OCI-LY7 (cell line): ENCODE measurements around the gene JAM2. TPM values are rescaled to one million over a fixed set of nuclear protein-coding genes. Genes with fewer than 3 reads are reported as not detected.

Experiments
- BruUV-seq: library from RNA; stranded (reverse); fragments of 400-500 nt; replicated peaks from 2 replicates; lab custom pipeline; 2021; lab: Mats Ljungman, UMichigan
- CTCF ChIA-PET: fragments of 300-600 bp; sonication (Branson Sonifier 250); formaldehyde crosslinking; loops from one replicate; lab custom pipeline; 2022; ENCODE audit warnings: antibody characterized with exemption; ENCODE audit not compliant: unreplicated experiment; lab: Charles Lee
- POLR2A ChIA-PET: fragments of 300-600 bp; sonication (Branson Sonifier 250); formaldehyde crosslinking; loops from one replicate; lab custom pipeline; 2022; ENCODE audit warnings: antibody characterized with exemption; lab: Charles Lee
- DNase-seq: peaks from one replicate; pipeline ENCODE4 v3.0.0-alpha.2; 2015; ENCODE audit warnings: low spot score
- H2AFZ ChIP-seq: fragments of 200-600 bp; sonication (generic), shearing (Covaris generic); 2 replicates; pipeline ENCODE4 v1.6.1; 2014; ENCODE audit warnings: mild to moderate bottlenecking, antibody characterized with exemption, low read length, moderate library complexity
- H3K27ac ChIP-seq: fragments of 200-600 bp; sonication (generic); 2 replicates; pipeline ENCODE4 v1.5.1; 2014; ENCODE audit warnings: mixed run types, low read depth, mild to moderate bottlenecking, moderate library complexity, low read length, inconsistent platforms; ENCODE audit not compliant: poor library complexity, severe bottlenecking
- H3K36me3 ChIP-seq: fragments of 200-600 bp; sonication (generic); 2 replicates; pipeline ENCODE4 v1.6.1; 2014; ENCODE audit warnings: mild to moderate bottlenecking, antibody characterized with exemption, low read length, moderate library complexity, mixed read lengths; ENCODE audit not compliant: insufficient read depth
- H3K4me1 ChIP-seq: fragments of 200-600 bp; sonication (generic); 2 replicates; pipeline ENCODE4 v1.5.1; 2014; ENCODE audit warnings: mild to moderate bottlenecking, low read length; ENCODE audit not compliant: insufficient read depth, poor library complexity, severe bottlenecking
- H3K4me2 ChIP-seq: fragments of 200-600 bp; sonication (generic); 2 replicates; pipeline ENCODE4 v1.6.1; 2014; ENCODE audit warnings: mild to moderate bottlenecking, low read length
- H3K4me3 ChIP-seq: fragments of 200-600 bp; sonication (generic); 2 replicates; pipeline ENCODE4 v1.5.1; 2014; ENCODE audit warnings: mild to moderate bottlenecking, low read depth, low read length; ENCODE audit not compliant: poor library complexity, severe bottlenecking
- H3K79me2 ChIP-seq: fragments of 200-600 bp; sonication (generic); 2 replicates; pipeline ENCODE4 v1.6.1; 2016; ENCODE audit warnings: low read depth, mild to moderate bottlenecking, low read length, moderate library complexity, mixed read lengths; ENCODE audit not compliant: insufficient read depth
- H3K9me2 ChIP-seq: fragments of 200-600 bp; sonication (generic); 2 replicates; pipeline ENCODE4 v1.6.1; 2016; ENCODE audit warnings: mild to moderate bottlenecking, low read length, mixed read lengths; ENCODE audit not compliant: insufficient read depth
- H3K9me3 ChIP-seq: fragments of 200-600 bp; sonication (generic); 2 replicates; pipeline ENCODE4 v1.6.1; 2014; ENCODE audit warnings: mild to moderate bottlenecking, mixed run types, low read length, mixed read lengths
- H4K20me1 ChIP-seq: fragments of 200-600 bp; sonication (generic); 2 replicates; pipeline ENCODE4 v1.6.1; 2014; ENCODE audit warnings: mild to moderate bottlenecking, antibody characterized with exemption, low read length, moderate library complexity, mixed read lengths; ENCODE audit not compliant: insufficient read depth
- EZH2phosphoT487 ChIP-seq: fragments of 200-600 bp; sonication (generic); IDR thresholded peaks from 2 replicates; pipeline ENCODE4 v1.6.1; 2018; ENCODE audit warnings: low read depth, borderline replicate concordance, mild to moderate bottlenecking, mixed run types, antibody characterized with exemption, low read length, moderate library complexity, mixed read lengths
- intact Hi-C: fragments of 100-400 bp; cut with micrococcal nuclease; formaldehyde crosslinking; loops from one replicate; pipeline ENCODE4 v1.10.0; 2022; ENCODE audit not compliant: unreplicated experiment
- total RNA-seq, 2 experiments: library from RNA; depleted of rRNA in 1 of 2; stranded (reverse); fragments of >200 nt in 1 of 2; shearing (Covaris generic) in 1 of 2; gene quantifications; 2 replicates each; pipeline ENCODE4 v1.2.3, GENCODE V29; 2014 to 2022
- TF ChIP-seq, protein P1 (sequence below): fragments of 200-600 bp; sonication (generic); conservative IDR thresholded peaks from 2 replicates; pipeline ENCODE4 v1.5.1; 2014; ENCODE audit warnings: mild to moderate bottlenecking, antibody characterized with exemption, low read length, moderate library complexity, mixed read lengths

The JAM2 gene
- total RNA-seq, 2 experiments from 2014 or later = 1.2 to 1.4 TPM

DNA sequence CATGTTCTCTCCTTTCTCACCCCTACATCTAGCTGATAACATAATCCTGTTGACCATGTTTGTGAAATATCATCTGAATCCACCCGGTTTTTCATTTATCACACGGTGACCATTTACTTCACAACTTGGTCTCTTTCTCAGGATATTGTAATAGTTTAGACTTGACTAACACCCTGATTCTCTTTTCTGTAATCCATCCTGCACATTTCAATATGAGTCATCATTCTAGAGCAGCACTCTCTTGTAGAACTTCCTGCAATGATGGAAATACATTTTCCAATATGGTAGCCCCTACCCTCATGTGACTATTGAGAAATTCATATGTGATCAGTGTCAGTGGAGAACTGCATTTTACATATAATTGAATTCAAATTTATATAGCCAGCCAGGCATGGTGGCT is 2.3 kb upstream of the JAM2 start:
- intact Hi-C loops = loop anchor here (5.0 kb wide), 1 partner anchor 51 kb away; no protein-coding TSS in a partner anchor

DNA sequence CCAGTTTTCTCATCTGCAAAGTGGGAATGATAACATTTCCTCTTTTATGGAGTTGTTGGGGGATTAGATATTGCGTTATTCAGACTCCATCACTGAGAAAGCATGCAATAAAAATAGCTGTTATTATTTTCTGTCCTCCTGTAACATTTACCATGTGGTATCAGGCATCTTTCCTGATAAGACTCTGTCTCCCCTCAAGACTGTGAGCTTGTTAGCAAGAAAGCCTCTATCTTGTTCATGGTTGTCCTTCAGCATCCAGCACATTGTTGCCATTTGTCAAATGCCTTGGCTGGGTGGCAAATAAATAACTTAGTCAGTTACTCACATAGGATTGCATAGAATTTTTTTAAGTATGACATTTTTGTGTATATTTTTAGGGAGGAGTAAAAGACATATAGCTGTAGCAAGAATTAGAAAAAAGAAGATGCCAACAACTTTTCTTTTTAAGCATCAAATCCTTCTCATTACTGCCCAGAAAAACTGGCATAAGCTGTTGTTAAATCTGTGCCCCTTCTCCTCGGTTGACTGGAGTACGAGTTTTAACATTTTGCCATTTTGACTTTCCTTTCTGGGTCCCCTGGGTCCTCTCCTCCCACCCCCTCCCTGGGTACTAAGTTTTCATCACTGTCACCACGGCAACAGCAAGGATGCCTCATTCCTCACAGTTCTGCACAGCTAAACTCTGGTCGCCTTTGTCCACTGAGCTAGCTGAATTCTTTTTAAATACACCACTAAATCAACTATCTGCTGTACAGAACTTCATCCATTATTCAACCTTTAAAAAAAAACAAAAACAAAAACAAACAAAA is 1.0 kb upstream of the JAM2 start:
- intact Hi-C loops = loop anchor here (2.0 to 5.0 kb wide), 2 partner anchors 49 to 97 kb away; partner anchors contain the start of genes ATP5PF and GABPA
- peak overlapping the region; percentile 87; the same call in 1 of the 2 replicates for H2AFZ ChIP-seq
- no peaks in the 10 kb centered on the region for H3K9me3 ChIP-seq
- no peak overlapping the region for H3K27ac ChIP-seq
- H3K4me2 ChIP-seq = peak overlapping the region; percentile 92
- peak overlapping the region; percentile 70 for H3K4me3 ChIP-seq
- TF ChIP-seq EZH2phosphoT487 = no peak
- TF ChIP-seq, protein P1, sequence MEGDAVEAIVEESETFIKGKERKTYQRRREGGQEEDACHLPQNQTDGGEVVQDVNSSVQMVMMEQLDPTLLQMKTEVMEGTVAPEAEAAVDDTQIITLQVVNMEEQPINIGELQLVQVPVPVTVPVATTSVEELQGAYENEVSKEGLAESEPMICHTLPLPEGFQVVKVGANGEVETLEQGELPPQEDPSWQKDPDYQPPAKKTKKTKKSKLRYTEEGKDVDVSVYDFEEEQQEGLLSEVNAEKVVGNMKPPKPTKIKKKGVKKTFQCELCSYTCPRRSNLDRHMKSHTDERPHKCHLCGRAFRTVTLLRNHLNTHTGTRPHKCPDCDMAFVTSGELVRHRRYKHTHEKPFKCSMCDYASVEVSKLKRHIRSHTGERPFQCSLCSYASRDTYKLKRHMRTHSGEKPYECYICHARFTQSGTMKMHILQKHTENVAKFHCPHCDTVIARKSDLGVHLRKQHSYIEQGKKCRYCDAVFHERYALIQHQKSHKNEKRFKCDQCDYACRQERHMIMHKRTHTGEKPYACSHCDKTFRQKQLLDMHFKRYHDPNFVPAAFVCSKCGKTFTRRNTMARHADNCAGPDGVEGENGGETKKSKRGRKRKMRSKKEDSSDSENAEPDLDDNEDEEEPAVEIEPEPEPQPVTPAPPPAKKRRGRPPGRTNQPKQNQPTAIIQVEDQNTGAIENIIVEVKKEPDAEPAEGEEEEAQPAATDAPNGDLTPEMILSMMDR = no peak
- no peaks in the 10 kb centered on the region for H3K9me2 ChIP-seq
- H4K20me1 ChIP-seq = no peaks in the 10 kb centered on the region; the same call in 1 of the 2 replicates
- no TSS peak for BruUV-seq
- ChIA-PET CTCF (interaction anchor here (1.1 kb wide), 1 partner anchor 29 kb away, joined by 3 read pairs; no protein-coding TSS in a partner anchor), POLR2A (interaction anchor here (0.7 to 1.9 kb wide), 5 partner anchors 8 to 98 kb away, joined by 3 to 5 read pairs (median 4); no protein-coding TSS in a partner anchor)
- H3K79me2 ChIP-seq = no peaks in the 10 kb centered on the region
- no peak for DNase-seq
- H3K4me1 ChIP-seq = peaks cover 19% of the 10 kb centered on the region
- no peaks in the 10 kb centered on the region for H3K36me3 ChIP-seq

More for the DNA sequence above, 2.3 kb upstream of the JAM2 start:
- Histone ChIP-seq H3K9me3 (no peaks in the 10 kb centered on the region), H3K79me2 (no peaks in the 10 kb centered on the region), H3K4me2 (no peak overlapping the region), H3K27ac (no peak overlapping the region), H2AFZ (no peak overlapping the region), H4K20me1 (no peaks in the 10 kb centered on the region; the same call in 1 of the 2 replicates), H3K36me3 (no peaks in the 10 kb centered on the region), H3K9me2 (no peaks in the 10 kb centered on the region), H3K4me3 (no peak overlapping the region), H3K4me1 (peaks cover 19% of the 10 kb centered on the region)
- no TSS peak for BruUV-seq
- TF ChIP-seq, protein P1 = no peak
- TF ChIP-seq EZH2phosphoT487 = no peak
- DNase-seq = no peak
- POLR2A ChIA-PET = interaction anchor here (0.9 to 1.2 kb wide), 2 partner anchors 12 to 22 kb away, joined by 4 to 5 read pairs; no protein-coding TSS in a partner anchor
- CTCF ChIA-PET = interaction anchor here (1.1 kb wide), 1 partner anchor 28 kb away, joined by 3 read pairs; no protein-coding TSS in a partner anchor
